ENCODE results near the gene SELENOF.
"Not testable (repeated sequence)": the region's sequence is repeated elsewhere in the genome, so short reads cannot be mapped to it uniquely, and the experiment has no call there.

The SELENOF gene

GRCh38 chr1:86854352-86854751, 59.6 kb downstream of the SELENOF start:
- no peak for DNase-seq

- no peak for DNase-seq
Observed at GRCh38 chr1:86852782-86853408, 61.0 kb downstream of the SELENOF start.

GRCh38 chr1:86852289-86852688, 61.6 kb downstream of the SELENOF start:
- DNase-seq, result no peak

- DNase-seq, result no peak
Observed at GRCh38 chr1:86849756-86850155, 64.2 kb downstream of the SELENOF start.

- DNase-seq, result no peak
Observed at GRCh38 chr1:86848654-86849053, 65.3 kb downstream of the SELENOF start.

- no peak for DNase-seq
Observed at GRCh38 chr1:86846164-86846647, 67.7 kb downstream of the SELENOF start.

- DNase-seq, result no peak
Observed at GRCh38 chr1:86845514-86845913, 68.4 kb downstream of the SELENOF start.

- no peak for DNase-seq
Observed at GRCh38 chr1:86841116-86841515, 72.8 kb downstream of the SELENOF start.

GRCh38 chr1:86833461-86834215, 80.3 kb downstream of the SELENOF start:
- DNase-seq, result peak; percentile 72

- no peak for DNase-seq
Observed at GRCh38 chr1:86832433-86832832, 81.5 kb downstream of the SELENOF start.

- no peak for DNase-seq
Observed at GRCh38 chr1:86829321-86829720, 84.6 kb downstream of the SELENOF start.

GRCh38 chr1:86828024-86828423, 85.9 kb downstream of the SELENOF start:
- DNase-seq, result no peak

- DNase-seq, result no peak
Observed at GRCh38 chr1:86826856-86827255, 87.1 kb downstream of the SELENOF start.

GRCh38 chr1:86825319-86825718, 88.6 kb downstream of the SELENOF start:
- DNase-seq, result no peak

- no peak for DNase-seq
Observed at GRCh38 chr1:86823821-86824500, 90.0 kb downstream of the SELENOF start.

GRCh38 chr1:86823386-86823785, 90.5 kb downstream of the SELENOF start:
- DNase-seq, result no peak

- no peak for DNase-seq
Observed at GRCh38 chr1:86822459-86822858, 91.5 kb downstream of the SELENOF start.

GRCh38 chr1:86821956-86822355, 92.0 kb downstream of the SELENOF start:
- no peak for DNase-seq

GRCh38 chr1:86819970-86820369, 94.0 kb downstream of the SELENOF start:
- not testable (repeated sequence) for DNase-seq

GRCh38 chr1:86817246-86817826, 96.6 kb downstream of the SELENOF start:
- DNase-seq, result not testable (repeated sequence)

GRCh38 chr1:86814118-86814517, 99.8 kb downstream of the SELENOF start:
- DNase-seq, result not testable (repeated sequence)
